Renal pelvis (tissue), 4 donors: ENCODE measurements around the gene ASPN. TPM values are rescaled to one million over a fixed set of nuclear protein-coding genes. Genes with fewer than 3 reads are reported as not detected.

Source experiments
- DNase-seq: peaks from one replicate; pipeline ENCODE4 v3.0.0-alpha.2; 2013
- polyA plus RNA-seq, 3 donors: library from polyadenylated mRNA; unstranded; fragments of 120-200 nt; gene quantifications; one replicate each; pipeline ENCODE4 v1.2.1, GENCODE V29; 2013; ENCODE audit not compliant: insufficient read length in 3 of 3

ASPN gene
- polyA plus RNA-seq, 3 donors = 8.4 to 14.7 (median 10.0) TPM

DNA sequence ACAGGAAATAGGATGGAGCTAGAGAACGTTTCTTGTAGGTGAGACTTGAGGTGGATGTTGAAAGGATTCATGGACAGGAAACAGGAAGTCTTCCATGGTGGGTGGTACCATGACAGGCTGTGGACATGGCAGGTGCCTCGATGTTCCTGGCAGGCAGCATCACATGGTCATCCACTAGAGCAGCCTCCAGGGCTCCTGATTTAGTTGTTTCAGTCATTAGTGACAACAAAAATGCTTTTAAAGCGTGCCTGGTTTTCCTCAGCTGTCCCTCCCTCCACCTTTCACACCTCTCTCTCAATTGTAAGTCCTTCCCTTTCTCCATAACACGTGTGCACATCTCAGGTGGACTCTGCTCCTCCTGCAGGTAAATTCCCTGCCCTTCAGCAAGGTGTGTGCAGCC is 25.2 kb upstream of the ASPN start:
- no peak for DNase-seq

DNA sequence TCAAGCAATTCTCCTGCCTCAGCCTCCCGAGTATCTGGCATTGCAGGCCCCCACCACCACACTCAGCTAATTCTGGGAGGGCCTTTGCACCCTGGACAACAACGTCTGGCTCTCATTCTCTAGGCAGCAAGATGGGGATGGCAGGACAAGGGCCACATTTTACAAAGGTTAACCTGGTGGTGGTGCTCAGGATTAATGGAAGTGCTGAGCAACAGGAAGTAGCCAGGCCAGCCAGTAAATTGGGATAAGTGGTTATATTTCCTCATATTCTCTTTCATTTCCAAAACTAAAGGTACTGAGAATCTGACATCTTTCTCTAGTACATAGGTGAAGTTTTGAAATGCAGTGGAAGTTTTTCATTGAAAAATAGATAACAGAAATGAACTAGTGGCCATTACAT is 24.7 kb upstream of the ASPN start:
- no peak for DNase-seq

DNA sequence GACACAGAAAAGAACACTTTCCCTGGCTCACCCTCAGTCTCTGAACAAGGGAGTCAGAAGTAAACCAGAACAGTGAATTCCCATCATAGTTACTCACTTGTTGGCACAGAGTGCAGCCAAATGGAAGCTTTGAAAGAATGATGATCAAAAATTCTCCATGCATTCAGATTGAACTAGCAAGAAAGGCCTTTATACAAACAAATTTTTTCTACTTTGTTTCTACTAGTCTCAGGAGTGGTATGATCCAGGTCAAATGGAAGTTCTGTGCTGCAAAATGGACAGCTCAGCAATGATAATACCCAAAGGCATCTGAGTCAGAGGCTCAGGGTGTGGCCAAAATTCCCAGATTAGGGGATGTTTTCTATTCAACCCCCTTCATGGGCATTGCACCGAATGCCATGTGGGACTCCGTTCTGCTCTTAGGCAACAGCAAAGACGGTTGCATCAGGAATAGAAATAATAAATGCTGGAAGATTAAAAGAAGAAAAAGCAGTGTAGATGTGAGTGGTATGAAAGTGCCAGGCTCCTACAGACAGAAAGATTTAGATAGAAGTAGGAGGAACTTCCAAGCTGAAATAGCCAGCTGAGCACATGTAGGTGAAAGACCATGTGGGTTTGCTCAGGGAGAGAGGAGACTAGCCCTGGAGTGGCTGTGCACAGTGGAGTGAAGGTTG is 24.0 kb upstream of the ASPN start:
- no peak for DNase-seq

DNA sequence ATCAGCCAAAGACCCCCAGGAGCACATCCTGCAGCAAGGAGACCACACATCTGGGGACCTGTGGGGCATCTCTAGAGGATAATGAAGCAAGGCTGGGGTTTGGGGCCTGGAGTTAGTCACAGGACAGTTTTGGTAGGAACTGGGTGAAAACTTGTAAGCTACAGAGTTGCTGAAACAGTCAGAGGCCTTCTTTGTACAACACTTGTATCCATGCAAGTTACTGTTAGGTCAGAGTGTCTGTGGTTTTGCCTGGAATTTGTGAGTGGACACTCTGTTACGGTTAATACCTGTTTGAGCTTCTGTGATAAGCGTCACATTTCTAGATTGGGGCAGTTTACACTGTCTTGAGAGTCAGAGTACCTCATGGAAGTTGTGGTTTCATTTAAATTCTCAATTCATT is 22.6 kb upstream of the ASPN start:
- no peak for DNase-seq

DNA sequence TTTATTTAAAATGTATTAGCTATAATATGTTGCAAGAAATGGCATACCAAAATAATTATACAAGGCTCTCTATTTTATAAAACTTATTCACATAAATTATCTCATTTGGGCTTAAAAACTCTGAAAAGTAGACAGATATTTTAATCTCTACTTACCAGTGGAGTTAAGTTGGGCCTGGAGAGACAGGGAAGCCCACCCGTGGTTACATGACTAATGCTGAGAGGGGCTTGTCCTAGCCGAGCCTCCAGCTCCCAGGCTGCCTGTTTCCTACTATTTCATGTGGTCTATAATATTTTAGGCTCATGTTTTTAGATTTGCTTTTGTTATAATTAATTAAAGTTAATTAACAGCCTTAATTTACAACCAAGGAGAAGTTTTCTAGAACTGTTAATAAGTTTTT is 20.9 kb upstream of the ASPN start:
- no peak for DNase-seq

DNA sequence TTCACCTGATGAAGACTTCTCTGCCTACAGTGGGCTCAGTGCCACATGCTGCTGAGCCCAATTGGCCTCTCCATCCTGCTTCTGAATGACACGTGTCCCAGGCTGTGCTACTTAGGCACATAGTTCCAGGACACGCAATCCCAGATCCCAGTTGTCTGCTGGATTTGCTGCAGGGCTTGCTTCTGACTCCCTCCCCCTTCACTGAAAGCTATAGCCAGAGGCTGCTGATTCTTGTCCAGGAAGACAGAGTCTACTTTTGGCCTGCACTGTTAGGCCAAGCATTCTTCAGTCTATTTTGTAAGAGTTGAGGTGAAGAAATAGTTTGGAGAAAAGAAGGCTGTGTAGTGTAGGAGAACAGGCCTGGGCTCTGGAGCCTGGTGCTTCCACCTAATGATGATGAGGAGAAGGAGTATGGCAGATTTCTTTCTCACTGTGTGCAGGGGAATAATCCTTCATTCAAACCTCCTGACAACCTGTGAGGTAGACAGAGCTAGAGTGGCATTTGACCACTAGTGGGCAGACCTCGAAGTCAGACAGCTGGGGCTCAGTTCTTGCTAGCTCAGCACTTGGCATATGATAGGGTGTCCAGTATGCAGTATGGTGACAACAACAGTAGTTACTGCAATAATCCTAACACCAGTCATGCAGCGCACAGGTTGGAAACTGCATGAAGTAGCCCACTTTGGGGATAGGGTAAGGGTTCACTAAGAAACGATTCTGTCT is 19.5 kb upstream of the ASPN start:
- DNase-seq = no peak

DNA sequence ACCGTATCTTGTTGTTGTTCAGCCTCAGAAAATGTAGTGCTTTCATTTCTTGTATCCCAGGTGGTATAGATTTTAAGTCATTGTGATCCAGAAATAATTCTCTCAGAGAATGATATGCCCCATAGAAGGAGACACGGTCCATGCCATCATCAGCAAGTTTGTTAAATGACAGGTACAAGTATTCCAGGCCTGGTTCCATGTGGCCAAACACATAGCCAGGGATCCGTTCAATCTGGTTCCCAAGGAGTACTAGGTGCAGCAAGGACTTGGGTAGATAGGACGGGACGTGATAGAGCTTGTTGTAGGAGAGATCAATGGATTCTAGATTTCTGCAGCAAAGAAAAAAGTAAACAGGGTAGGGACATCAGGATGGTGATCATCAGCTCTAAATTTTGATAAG is 18.4 kb upstream of the ASPN start:
- DNase-seq = no peak

DNA sequence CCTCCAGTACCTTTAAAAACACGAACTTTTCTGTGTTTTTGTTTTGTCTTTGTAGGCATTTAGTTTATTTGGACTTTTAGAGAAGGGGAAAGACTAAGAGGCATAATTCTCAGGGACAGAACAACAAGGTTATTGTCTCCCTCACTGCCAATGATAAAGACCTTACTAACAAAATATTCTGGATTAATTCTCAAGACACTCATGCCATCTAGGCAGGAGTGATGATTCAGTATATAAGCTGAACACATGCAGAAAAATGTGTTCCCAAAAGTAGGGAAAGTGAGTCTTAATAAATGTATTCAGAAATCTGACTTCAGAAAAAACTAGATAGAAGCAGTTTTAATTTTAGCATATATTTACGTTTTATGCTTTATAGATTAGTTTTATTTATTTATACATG is 17.4 kb upstream of the ASPN start:
- no peak for DNase-seq

DNA sequence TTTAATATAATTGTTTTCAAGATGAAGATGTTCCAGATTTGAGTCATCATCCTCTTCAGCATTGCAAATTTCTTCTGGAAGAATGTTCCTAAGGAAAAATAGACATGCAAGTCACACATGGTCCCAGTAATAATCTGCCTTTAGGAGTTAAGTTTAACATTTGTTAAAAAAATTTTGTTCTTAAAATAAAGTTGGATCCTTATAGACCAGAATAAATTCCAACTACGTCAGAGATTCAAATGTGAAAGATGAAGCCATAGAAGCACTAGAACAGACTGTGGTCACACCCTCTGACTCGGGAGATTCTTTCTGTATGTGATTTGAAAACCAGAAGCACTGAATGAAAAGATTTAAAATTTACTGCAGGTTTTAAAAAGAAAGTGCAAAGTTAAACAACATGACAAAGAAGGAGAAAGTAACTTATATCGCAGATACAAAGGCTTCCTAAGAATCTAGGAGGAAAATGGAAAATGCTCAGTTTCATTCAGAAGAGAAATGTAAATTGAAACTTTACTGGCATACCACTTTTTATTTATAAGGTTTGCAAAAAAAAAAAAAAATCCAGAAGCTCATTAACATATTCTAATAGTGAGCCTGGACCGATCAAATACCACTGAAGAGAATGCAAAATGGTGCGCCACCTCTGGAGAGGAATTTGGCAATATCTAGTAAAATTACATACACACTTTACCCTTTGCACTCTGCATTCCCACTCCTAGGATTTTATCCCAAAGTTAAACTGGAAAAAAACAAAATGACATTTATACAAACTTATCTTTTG is 14.3 kb upstream of the ASPN start:
- no peak for DNase-seq

DNA sequence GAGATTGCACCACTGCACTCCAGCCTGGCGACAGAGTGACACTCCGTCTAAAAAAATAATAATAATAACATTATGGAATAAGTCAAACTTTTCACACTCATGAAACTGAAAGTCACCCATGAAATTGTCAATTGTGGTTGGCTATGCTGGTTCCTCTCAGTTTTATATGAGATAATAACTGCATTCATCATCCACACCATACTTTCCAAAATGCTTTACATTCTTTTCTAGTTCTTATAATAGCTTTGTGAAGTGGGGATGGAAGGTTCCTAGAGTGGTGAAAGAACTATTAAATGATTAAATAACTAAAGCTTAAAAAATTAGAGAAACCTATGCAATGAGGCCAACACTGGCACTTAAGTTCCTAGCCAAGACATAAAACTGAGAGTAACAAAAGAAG is 12.6 kb upstream of the ASPN start:
- DNase-seq = no peak

DNA sequence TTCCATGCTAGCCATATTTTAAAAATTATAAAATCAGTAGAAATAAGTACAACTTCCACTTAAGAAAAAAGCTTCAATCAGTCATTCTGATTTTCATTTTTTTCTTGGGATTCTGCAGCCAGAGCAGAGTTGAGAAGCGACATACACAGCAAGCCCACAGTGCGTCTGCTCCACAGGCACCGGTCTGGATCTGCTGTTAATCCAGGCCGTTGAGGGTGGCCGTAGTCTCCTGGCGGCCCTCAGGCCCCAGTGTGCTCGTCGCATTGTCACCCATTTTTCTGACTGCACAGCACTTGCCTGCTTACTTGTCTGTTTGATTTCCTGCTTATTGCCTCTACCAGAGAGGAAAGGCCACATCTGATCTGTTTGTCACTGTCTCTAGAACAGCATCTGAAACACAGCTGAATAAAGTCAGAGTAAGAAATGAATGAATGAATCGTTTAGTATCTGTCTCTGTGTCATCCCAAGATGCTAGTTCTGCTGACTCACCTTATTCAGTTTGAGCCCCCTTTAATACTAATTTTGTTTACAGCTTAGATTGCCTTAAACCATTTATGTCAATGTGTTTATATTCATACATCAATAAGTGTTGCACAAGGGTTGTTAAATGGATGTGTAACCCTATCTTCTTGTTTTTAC is 11.6 kb upstream of the ASPN start:
- no peak for DNase-seq

DNA sequence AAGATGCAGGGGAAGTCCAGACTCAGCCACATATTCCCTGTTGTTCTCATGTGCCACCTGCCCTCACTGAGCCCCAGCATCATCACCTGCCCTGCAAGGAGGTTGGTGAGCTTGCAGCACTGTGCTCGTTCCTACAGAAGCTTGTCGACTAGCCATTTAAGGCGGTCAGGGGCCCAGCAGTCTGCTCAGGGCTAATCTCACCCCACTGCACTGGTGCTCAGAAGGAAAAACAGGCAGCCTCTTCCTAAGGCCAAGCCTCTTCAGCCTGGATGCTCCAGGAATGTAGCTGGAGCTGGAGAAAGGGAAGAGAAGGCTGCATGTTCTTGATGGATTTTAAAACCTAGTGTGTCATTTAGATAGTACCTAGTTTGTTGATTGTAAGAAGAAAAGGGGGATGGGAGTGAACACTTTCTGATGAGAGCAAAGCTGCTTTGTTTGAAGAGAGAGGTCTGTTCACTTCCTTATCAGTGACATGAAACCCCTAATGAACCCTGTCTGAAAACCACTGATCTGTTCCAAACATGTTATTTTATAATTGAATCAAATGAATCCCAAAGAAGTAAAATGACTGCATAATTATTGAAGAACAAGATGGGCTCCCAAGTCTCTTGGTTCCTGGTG is 10.6 kb upstream of the ASPN start:
- no peak for DNase-seq

DNA sequence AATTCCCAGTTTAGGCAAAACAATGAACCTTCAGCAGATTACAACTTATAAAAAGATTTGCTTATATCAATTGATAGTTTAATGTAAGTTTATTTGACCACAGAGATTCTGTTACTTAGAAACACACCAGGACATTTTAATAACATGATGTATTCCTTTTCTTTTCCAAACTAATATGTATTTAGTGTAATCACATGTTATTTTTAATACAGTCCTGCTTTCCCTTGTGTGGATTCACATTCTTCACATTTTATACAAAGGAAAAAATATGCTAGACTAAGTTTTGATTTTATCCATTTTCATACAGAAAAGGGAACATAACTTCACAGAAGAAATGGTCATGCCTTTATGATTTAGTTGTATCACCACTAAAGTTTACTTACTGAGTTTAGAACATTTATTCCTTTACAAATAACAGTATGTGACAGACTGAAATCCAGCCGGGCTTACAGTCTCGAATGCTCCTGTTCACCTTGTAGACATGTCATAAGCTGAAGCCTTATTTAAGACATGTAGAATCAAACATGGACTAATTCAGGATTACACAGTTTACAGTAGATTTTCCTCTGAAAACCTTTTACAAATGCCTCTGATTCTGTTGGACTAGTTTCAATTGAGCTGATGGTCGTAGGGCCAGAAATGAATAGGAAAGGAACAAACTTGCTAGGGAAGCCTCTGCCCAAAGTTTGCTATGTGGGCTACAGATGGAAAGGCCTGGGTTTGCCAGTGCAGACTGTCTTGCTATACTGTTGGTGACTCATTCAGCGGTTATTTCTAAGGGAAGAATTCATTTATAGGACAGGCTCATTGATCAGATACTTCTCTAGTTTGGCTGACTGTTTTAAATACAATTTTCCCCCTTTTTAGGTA is 6.6 kb upstream of the ASPN start:
- DNase-seq = no peak

DNA sequence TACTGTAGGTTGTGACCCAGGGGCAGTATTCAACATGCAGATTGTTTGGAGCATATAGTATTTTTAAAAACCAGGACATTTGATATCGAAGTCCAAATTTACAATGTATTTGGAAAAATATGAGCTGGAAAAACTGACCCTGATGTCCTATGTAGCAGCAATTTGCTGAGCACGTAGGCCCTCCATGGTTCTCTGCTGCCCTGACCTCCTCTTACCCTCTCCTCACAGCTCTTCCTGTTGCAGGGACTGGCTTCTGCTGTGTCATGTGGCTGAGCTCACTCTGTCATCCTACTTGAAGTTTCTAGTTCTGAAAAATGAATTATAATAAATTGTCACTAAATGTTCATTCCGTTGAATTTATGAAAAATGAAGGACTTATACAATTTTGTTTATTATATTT is 4.1 kb upstream of the ASPN start:
- no peak for DNase-seq

DNA sequence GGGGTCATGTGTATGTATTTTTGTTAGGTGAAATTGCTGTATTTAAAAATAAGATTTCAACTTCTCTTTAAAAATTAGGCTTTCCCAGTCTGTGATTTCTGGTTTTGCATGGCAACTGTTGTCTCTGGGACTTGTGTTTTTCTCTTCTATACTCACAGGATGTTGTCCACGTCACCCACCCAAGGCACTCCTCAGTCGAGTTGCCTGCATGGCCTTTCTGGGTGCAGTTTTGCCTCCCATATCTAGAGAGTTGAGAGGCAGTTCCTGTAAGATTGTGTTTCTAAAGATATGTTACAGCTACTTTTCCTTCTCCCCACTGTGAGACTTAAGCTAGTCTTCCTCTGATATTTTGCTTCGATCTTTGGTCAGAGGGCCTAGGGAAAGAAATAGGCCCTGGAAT is 2.3 kb upstream of the ASPN start:
- no peak for DNase-seq

DNA sequence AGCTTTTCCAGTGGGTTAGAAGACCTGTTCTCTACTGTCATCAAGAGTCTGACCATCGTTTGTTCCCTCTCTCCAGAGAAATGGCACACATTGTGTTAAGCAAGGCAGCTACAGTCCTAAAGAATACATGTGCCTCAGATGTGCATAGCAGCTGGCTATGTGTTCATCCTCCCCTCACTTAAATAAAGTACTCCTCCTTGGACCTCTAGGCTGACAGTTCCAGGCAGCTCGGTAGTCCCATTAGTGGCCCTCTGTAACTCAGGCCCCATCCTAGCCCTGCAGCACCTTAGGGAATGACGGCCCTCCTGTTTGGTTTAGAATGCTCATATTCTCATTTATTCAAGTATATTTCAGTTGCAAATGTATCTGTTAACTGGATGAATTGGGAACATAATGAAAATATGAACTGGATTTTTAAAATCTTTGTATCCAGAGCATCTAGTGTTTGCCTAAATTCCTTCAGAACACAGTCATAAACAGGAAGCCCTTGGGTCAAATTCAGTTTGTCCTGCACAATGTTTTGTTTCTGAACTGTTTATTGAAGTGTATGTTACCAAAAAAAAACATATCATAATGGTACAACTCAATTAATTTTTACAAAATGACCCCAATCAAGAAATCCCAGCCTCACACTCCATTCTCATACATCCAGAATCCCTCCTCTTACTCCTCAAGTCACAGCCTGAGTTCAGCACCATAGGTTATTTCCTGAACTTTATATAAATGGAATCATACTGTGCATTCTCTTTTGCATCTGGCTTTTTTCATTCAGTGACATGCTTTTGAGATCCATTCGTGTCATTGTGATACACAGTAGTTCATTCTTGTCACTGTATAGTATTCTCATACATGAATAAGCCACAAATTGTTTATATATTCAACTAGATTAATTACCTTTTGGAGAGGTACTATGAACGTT is 1.6 kb upstream of the ASPN start:
- no peak for DNase-seq

DNA sequence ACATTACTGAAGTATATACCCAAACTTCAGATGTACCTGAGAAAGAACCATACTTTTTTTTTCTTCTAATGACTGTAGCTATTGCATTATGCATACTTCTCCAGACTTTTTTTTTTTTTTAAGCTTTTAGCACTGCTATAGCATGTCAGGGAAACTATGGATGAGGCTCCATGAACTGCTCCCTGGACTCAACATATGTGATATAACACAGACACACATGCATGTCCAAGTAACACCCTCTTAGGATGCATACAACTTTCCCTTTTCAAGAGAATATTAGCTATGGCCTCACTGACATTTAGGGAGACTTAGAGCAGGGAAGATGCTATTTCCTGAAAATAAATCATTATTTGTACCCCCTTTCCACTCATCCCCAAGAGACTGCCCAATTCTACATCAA is 499 bp upstream of the ASPN start:
- no peak for DNase-seq

DNA sequence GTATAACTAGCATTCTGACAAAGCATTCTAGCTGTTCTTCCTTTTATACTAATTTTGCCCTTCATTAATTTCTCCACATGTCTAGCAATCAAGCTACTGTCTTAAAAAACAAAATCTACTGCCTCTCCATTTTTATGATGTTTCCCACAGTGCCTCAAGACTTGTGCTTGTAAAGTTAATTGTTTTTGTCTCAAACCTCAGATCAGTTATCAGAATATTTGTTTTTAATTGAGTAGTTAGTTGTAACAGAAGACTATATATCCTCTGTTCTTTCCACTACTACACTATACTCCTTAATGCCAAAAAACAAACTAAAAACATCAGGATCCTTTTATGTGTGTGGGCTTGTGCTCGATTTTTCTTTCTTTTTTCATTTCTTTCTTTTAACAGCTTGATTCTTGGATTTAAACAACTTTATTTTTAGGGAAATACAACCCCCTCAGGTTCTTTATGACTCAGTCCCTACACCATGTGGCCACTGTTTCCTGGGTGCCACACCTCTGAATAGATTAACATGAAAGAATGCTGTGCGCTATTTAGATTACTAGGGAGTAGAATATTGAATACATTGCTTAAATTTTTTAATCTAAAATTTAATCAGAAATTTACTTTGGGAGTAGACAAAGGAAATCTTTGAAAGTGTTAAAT is 1.2 kb downstream of the ASPN start:
- no peak for DNase-seq

DNA sequence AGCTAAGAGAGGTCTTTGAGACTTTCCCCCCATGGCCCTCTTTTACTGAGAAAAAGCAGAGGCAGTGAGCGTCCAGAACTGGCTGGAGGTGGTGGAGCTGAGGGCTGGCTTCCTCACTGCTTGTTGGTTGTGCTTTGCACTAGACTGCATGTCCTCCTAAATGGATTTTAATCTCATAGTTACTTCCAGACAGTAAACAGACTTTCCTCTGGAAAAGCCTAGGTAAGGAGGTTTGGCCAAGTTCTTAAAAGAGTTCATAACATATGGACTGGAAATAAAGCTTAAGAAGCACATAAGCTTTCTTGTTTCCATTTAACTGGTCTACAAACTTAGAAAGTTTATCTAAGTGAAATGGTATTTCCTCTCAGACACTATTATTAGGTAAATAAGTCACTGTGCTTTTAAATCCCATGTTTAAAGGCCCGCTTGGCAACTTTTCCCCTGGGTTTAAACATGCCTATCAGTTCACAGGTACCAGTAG is 2.0 kb downstream of the ASPN start:
- no peak for DNase-seq
